Measurements from ENCODE around the gene MACF1. TPM values are rescaled to one million over a fixed set of nuclear protein-coding genes. Genes with fewer than 3 reads are reported as not detected.

MACF1 gene
- total and polyA plus RNA-seq, 8 donors, result 49.8 to 161 (median 89.1) TPM

- intact Hi-C loops (cut with DNase I), result loop anchor here in 1 of 3 donors (10.0 kb wide), 1 partner anchor 50 kb away; no protein-coding TSS in a partner anchor
- Histone ChIP-seq H3K27ac (no peak overlapping the region), H3K4me1 (no peaks in the 10 kb centered on the region), H3K9me3 (no peaks in the 10 kb centered on the region), H3K36me3 (peaks cover 3 to 64% (median 40%) of the 10 kb centered on the region in 3 donors), H3K4me3 (no peak overlapping the region), H3K27me3 (no peaks in the 10 kb centered on the region)
- no peak for FAIRE-seq
- DNase-seq, result no peak
- 94 to 95% methylated on average over 2 of the region's 2 CpGs for WGBS, 2 donors
- TF ChIP-seq CTCF (IDR thresholded peaks at IDR 0.05), result no peak
- ATAC-seq, result no peak
These were observed 120.4 kb downstream of the MACF1 start for GRCh38 chr1:39324888-39325287.

- Histone ChIP-seq H3K9me3 (no peaks in the 10 kb centered on the region), H3K27ac (no peak overlapping the region), H3K27me3 (no peaks in the 10 kb centered on the region), H3K4me3 (no peak overlapping the region), H3K4me1 (no peaks in the 10 kb centered on the region), H3K36me3 (peaks cover 3 to 49% (median 27%) of the 10 kb centered on the region in 3 donors)
- no peak for TF ChIP-seq CTCF (IDR thresholded peaks at IDR 0.05)
- 97 to 100% methylated on average over 1 of the region's 1 CpG for WGBS, 2 donors
- intact Hi-C loops (cut with DNase I), result loop anchor here in 1 of 3 donors (10.0 kb wide), 1 partner anchor 48 kb away; no protein-coding TSS in a partner anchor
- no peak for FAIRE-seq
- DNase-seq, result no peak
- ATAC-seq, result no peak
These were observed 122.3 kb downstream of the MACF1 start for GRCh38 chr1:39326836-39327235.

- DNase-seq (no peak), FAIRE-seq (no peak), ATAC-seq (no peak)
- no peak overlapping the region for H3K4me3 ChIP-seq
- intact Hi-C loops (cut with DNase I), result loop anchor here in 1 of 3 donors (10.0 kb wide), 1 partner anchor 47 kb away; no protein-coding TSS in a partner anchor
- H3K36me3 ChIP-seq, result peaks cover 3 to 38% (median 24%) of the 10 kb centered on the region in 3 donors
- no peaks in the 10 kb centered on the region for H3K27me3 ChIP-seq
- TF ChIP-seq CTCF (IDR thresholded peaks at IDR 0.05), result no peak
- H3K4me1 ChIP-seq, result no peaks in the 10 kb centered on the region
- no peak overlapping the region for H3K27ac ChIP-seq
- WGBS, 2 donors, result 76 to 87% methylated on average over 1 of the region's 1 CpG
- H3K9me3 ChIP-seq, result no peaks in the 10 kb centered on the region
These were observed 123.6 kb downstream of the MACF1 start for GRCh38 chr1:39328095-39328494.

GRCh38 chr1:39328586-39329121 is 124.2 kb downstream of the MACF1 start:
- Histone ChIP-seq H3K27me3 (no peaks in the 10 kb centered on the region), H3K36me3 (peaks cover 3 to 37% (median 20%) of the 10 kb centered on the region in 3 donors), H3K4me3 (no peak overlapping the region), H3K27ac (no peak overlapping the region), H3K4me1 (no peaks in the 10 kb centered on the region), H3K9me3 (no peaks in the 10 kb centered on the region)
- ATAC-seq, result no peak
- TF ChIP-seq CTCF (IDR thresholded peaks at IDR 0.05), result no peak
- WGBS, 2 donors, result 90 to 93% methylated on average over 4 of the region's 4 CpGs
- DNase-seq, result no peak
- FAIRE-seq, result no peak
- intact Hi-C loops (cut with DNase I), result loop anchor here in 1 of 3 donors (10.0 kb wide), 1 partner anchor 46 kb away; no protein-coding TSS in a partner anchor

- TF ChIP-seq CTCF (IDR thresholded peaks at IDR 0.05), result no peak
- H3K4me3 ChIP-seq, result no peak overlapping the region
- ATAC-seq (no peak), FAIRE-seq (no peak), DNase-seq (no peak)
- no peaks in the 10 kb centered on the region for H3K4me1 ChIP-seq
- WGBS, 2 donors, result 93 to 94% methylated on average over 5 of the region's 5 CpGs
- H3K27me3 ChIP-seq, result no peaks in the 10 kb centered on the region
- peaks cover 3 to 21% (median 12%) of the 10 kb centered on the region in 3 donors for H3K36me3 ChIP-seq
- H3K9me3 ChIP-seq, result no peaks in the 10 kb centered on the region
- no peak overlapping the region for H3K27ac ChIP-seq
- intact Hi-C loops (cut with DNase I), result no loop called here
These were observed 127.2 kb downstream of the MACF1 start for GRCh38 chr1:39331647-39332046.

All from pancreas (tissue), 10 donors.